ENCODE measurements around the gene KCNH2. TPM values are rescaled to one million over a fixed set of nuclear protein-coding genes. Genes with fewer than 3 reads are reported as not detected.

The KCNH2 gene
- polyA plus RNA-seq, 1 of the 3 experiments (the other 2 are of a cell fraction): 2.2 TPM

- TF ChIP-seq TAF1 (IDR thresholded peaks at IDR 0.05; ENCODE audit: borderline replicate concordance, low read depth, low read length): no peak
- TF ChIP-seq GATA2 (CRISPR knock-in tag; IDR thresholded peaks at IDR 0.05): no peak
- TF ChIP-seq SIN3A (IDR thresholded peaks at IDR 0.05; ENCODE audit: borderline replicate concordance, low read depth, low read length): no peak
- TF ChIP-seq NFIC (IDR thresholded peaks at IDR 0.05; ENCODE audit: borderline replicate concordance): no peak
- TF ChIP-seq TCF12 (IDR thresholded peaks at IDR 0.05): no peak
- no peak for TF ChIP-seq YY1 (IDR thresholded peaks at IDR 0.05; ENCODE audit: low read depth)
- no peak for TF ChIP-seq SMC3 (IDR thresholded peaks at IDR 0.05; ENCODE audit: low read depth, low read length)
- TF ChIP-seq JUND (IDR thresholded peaks at IDR 0.05): no peak
- TF ChIP-seq TEAD4 (IDR thresholded peaks at IDR 0.05; ENCODE audit: borderline replicate concordance, insufficient read depth): no peak
- TF ChIP-seq EZH2phosphoT487 (IDR thresholded peaks at IDR 0.05; ENCODE audit: borderline replicate concordance, low read depth): no peak
- no peak for TF ChIP-seq FOXM1 (IDR thresholded peaks at IDR 0.05; ENCODE audit: low read depth)
- no peak for TF ChIP-seq NRF1 (IDR thresholded peaks at IDR 0.05; ENCODE audit: low read depth, low read length)
- no peak for TF ChIP-seq IRF3 (IDR thresholded peaks at IDR 0.05; ENCODE audit: low read depth, low read length)
- no peak for TF ChIP-seq ZBTB33 (IDR thresholded peaks at IDR 0.05; ENCODE audit: borderline replicate concordance, low read depth)
- no peak for TF ChIP-seq FOSL2 (IDR thresholded peaks at IDR 0.05; ENCODE audit: borderline replicate concordance, low read depth)
- no peak for TF ChIP-seq RXRA (IDR thresholded peaks at IDR 0.05; ENCODE audit: borderline replicate concordance, low read depth)
- no peak for TF ChIP-seq CTCF (IDR thresholded peaks at IDR 0.05)
- TF ChIP-seq REST (IDR thresholded peaks at IDR 0.05; ENCODE audit: low read depth, low read length): no peak
- TF ChIP-seq RCOR1 (IDR thresholded peaks at IDR 0.05; ENCODE audit: low read length): no peak
- no peaks in the 10 kb centered on the region for H3K9me2 ChIP-seq
- H3K9me3 ChIP-seq: no peaks in the 10 kb centered on the region
- H3K27ac ChIP-seq (ENCODE audit: low read depth in 2 of 2, low read length in 1 of 2): no peak overlapping the region
- H3K4me2 ChIP-seq: no peak overlapping the region
- no peaks in the 10 kb centered on the region for H3K79me2 ChIP-seq (ENCODE audit: insufficient read depth)
- H3K9ac ChIP-seq: no peak overlapping the region
- CTCF ChIA-PET: interaction anchor here (0.7 to 8.3 kb wide), 17 partner anchors 8 to 572 kb away, joined by 3 to 107 read pairs (median 17); partner anchors contain the start of genes ABCB8 and NOS3
- H3K4me3 ChIP-seq (ENCODE audit: low read depth in 2 of 2, low read length in 1 of 2): no peak overlapping the region
- H3K4me1 ChIP-seq (ENCODE audit: control insufficient read depth in 1 of 2, insufficient read depth in 2 of 2, low read depth in 1 of 2, low read length in 1 of 2): peaks cover 0 to 15% of the 10 kb centered on the region in 2 experiments; a peak in 1 of 4 replicates
- WGBS (ENCODE audit: low lambda C conversion rate): 79% methylated on average over 7 of the region's 7 CpGs
- H3F3A ChIP-seq (replicated peaks; ENCODE audit: insufficient read depth): no peaks in the 10 kb centered on the region
- DNase-seq: no peak
- POLR2A ChIA-PET: no interaction called here
- H2AFZ ChIP-seq (ENCODE audit: low read depth): no peak overlapping the region
- H3K36me3 ChIP-seq (replicated peaks in 1 of 2; ENCODE audit: control insufficient read depth in 1 of 2, insufficient read depth in 2 of 2, low read length in 1 of 2): no peaks in the 10 kb centered on the region
- H4K20me1 ChIP-seq (ENCODE audit: insufficient read depth): no peaks in the 10 kb centered on the region
- peaks cover 15% of the 10 kb centered on the region; the same call in 1 of the 2 replicates for H3K27me3 ChIP-seq (ENCODE audit: insufficient read depth)
Observed at GRCh38 chr7:151020231-151020630, 42.1 kb upstream of the KCNH2 start.
